Thoracic aorta (tissue), 2 donors: Measurements from ENCODE around the gene EPC2. TPM values are rescaled to one million over a fixed set of nuclear protein-coding genes. Genes with fewer than 3 reads are reported as not detected.

Experiments used
- ATAC-seq: fragments of 150-250 bp; one replicate; pipeline ENCODE4 v1.8.0; 2017; ENCODE audit warnings: low read depth; ENCODE audit not compliant: insufficient number of reproducible peaks, low FRiP score
- DNase-seq: peaks from one replicate; pipeline ENCODE4 v3.0.0-alpha.2; 2020; ENCODE audit warnings: low spot score
- H3K27ac ChIP-seq, 2 donors: fragments of 200-600 bp; sonication (generic); 1 replicate in 1 of 2; 2 replicates in 1 of 2; pipeline ENCODE4 v1.5.1; 2016; ENCODE audit warnings: mild to moderate bottlenecking in 2 of 2, moderate library complexity in 2 of 2
- H3K27me3 ChIP-seq: fragments of 200-600 bp; sonication (generic); replicated peaks from 2 replicates; pipeline ENCODE4 v1.6.0; 2016; ENCODE audit warnings: mild to moderate bottlenecking; ENCODE audit not compliant: insufficient read depth
- H3K36me3 ChIP-seq: fragments of 200-600 bp; sonication (generic); one replicate; pipeline ENCODE4 v1.5.1; 2016
- H3K4me1 ChIP-seq, 2 donors: fragments of 200-600 bp; sonication (generic); 1 replicate in 1 of 2; 2 replicates in 1 of 2; pipeline versions ENCODE4 v1.5.1 to v1.6.0; 2016; ENCODE audit warnings: low read depth in 2 of 2, mild to moderate bottlenecking in 1 of 2; ENCODE audit not compliant: control insufficient read depth in 1 of 2
- H3K4me3 ChIP-seq: fragments of 200-600 bp; sonication (generic); 2 replicates; pipeline ENCODE4 v1.5.1; 2016; ENCODE audit warnings: mild to moderate bottlenecking
- H3K9me3 ChIP-seq: fragments of 200-600 bp; sonication (generic); 2 replicates; pipeline ENCODE4 v1.5.1; 2016
- total RNA-seq, 2 donors: library from RNA; depleted of rRNA; stranded (reverse); fragments of >200 nt; gene quantifications; one replicate each; pipeline versions ENCODE4 v1.1.0 to v1.2.3, GENCODE V29; 2016
- TF ChIP-seq, protein P1 (sequence below): fragments of 200-600 bp; sonication (generic); IDR thresholded peaks from one replicate; pipeline ENCODE4 v1.5.1; 2019; ENCODE audit warnings: antibody characterized with exemption

The EPC2 gene
- total RNA-seq, 2 donors from 2014 or later = 32.0 to 37.8 TPM

GRCh38 chr2:148622366-148622765 lies 22.2 kb upstream of the EPC2 start:
- no peaks in the 10 kb centered on the region for H3K36me3 ChIP-seq
- ATAC-seq (no peak), DNase-seq (no peak)
- H3K27me3 ChIP-seq = no peaks in the 10 kb centered on the region
- no peaks in the 10 kb centered on the region for H3K9me3 ChIP-seq
- H3K4me3 ChIP-seq = no peak overlapping the region
- no peak overlapping the region for H3K27ac ChIP-seq
- TF ChIP-seq, protein P1, sequence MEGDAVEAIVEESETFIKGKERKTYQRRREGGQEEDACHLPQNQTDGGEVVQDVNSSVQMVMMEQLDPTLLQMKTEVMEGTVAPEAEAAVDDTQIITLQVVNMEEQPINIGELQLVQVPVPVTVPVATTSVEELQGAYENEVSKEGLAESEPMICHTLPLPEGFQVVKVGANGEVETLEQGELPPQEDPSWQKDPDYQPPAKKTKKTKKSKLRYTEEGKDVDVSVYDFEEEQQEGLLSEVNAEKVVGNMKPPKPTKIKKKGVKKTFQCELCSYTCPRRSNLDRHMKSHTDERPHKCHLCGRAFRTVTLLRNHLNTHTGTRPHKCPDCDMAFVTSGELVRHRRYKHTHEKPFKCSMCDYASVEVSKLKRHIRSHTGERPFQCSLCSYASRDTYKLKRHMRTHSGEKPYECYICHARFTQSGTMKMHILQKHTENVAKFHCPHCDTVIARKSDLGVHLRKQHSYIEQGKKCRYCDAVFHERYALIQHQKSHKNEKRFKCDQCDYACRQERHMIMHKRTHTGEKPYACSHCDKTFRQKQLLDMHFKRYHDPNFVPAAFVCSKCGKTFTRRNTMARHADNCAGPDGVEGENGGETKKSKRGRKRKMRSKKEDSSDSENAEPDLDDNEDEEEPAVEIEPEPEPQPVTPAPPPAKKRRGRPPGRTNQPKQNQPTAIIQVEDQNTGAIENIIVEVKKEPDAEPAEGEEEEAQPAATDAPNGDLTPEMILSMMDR = no peak
- H3K4me1 ChIP-seq = no peaks in the 10 kb centered on the region

- no peaks in the 10 kb centered on the region for H3K36me3 ChIP-seq
- H3K9me3 ChIP-seq = no peaks in the 10 kb centered on the region
- H3K4me3 ChIP-seq = no peak overlapping the region
- H3K4me1 ChIP-seq = no peaks in the 10 kb centered on the region
- no peak overlapping the region for H3K27ac ChIP-seq
- H3K27me3 ChIP-seq = no peaks in the 10 kb centered on the region
- ATAC-seq (no peak), DNase-seq (no peak)
- TF ChIP-seq, protein P1 = no peak
Observed at GRCh38 chr2:148623086-148623485, 21.5 kb upstream of the EPC2 start.

DNA sequence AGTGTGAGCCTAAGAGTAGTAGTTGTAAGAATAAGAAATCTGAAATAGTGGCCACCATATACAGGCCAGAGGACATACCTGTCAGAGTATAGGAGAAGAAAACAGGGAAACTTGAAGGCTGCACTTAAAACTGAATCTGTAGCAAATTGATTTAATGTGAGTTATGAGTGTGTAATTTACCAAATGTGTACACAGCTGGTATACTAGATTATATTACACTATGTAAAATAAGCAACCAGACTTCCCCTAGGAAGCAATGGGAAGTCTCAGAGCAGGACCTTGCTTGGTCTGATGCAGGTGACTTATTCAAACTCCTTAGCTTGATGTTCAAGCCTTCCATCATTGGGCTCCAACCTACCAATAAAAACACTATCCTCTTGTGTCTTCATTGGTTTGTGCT lies 17.3 kb upstream of the EPC2 start:
- TF ChIP-seq, protein P1 = no peak
- no peak for ATAC-seq
- no peak overlapping the region for H3K27ac ChIP-seq
- DNase-seq = no peak
- H3K9me3 ChIP-seq = no peaks in the 10 kb centered on the region
- no peaks in the 10 kb centered on the region for H3K27me3 ChIP-seq
- no peaks in the 10 kb centered on the region for H3K4me1 ChIP-seq
- no peak overlapping the region for H3K4me3 ChIP-seq
- no peaks in the 10 kb centered on the region for H3K36me3 ChIP-seq

GRCh38 chr2:148634749-148635148 lies 9.8 kb upstream of the EPC2 start:
- Histone ChIP-seq H3K9me3 (no peaks in the 10 kb centered on the region), H3K27ac (no peak overlapping the region), H3K4me1 (peaks cover 0 to 32% of the 10 kb centered on the region in 2 donors), H3K27me3 (no peaks in the 10 kb centered on the region), H3K4me3 (no peak overlapping the region), H3K36me3 (no peaks in the 10 kb centered on the region)
- no peak for DNase-seq
- ATAC-seq = no peak
- TF ChIP-seq, protein P1 = no peak

DNA sequence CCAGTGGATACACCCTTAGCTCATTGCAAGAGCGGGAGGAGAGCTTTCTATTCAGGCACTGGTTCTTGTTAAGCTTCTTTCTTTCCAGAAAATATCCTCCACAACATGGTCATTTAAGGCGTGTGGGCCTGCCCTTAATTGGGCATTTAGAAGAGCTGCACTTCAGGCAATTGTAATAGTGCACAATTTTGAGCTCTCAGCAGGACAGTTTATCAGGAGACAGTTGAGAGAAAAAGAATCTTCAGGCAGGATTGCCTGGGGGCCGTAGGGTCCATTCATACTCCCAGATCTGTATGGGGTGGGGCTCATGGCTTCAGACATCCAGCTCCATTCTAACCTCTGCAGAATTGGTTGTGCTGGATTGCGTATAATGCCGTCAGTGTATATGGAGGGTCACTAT lies 6.0 kb upstream of the EPC2 start:
- TF ChIP-seq, protein P1 = no peak
- no peaks in the 10 kb centered on the region for H3K36me3 ChIP-seq
- H3K9me3 ChIP-seq = no peaks in the 10 kb centered on the region
- ATAC-seq (no peak), DNase-seq (no peak)
- H3K27ac ChIP-seq = no peak overlapping the region
- peaks cover 7 to 48% of the 10 kb centered on the region in 2 donors for H3K4me1 ChIP-seq
- no peaks in the 10 kb centered on the region for H3K27me3 ChIP-seq
- no peak overlapping the region for H3K4me3 ChIP-seq
